ENCODE measurements around the gene SNED1. TPM values are rescaled to one million over a fixed set of nuclear protein-coding genes. Genes with fewer than 3 reads are reported as not detected.

SNED1 gene
- total RNA-seq, 4 donors from 2014 or later = 18.0 to 52.2 (median 32.5) TPM

- ATAC-seq (ENCODE audit: low FRiP score) (no peak), DNase-seq (ENCODE audit: low spot score) (no peak)
- TF ChIP-seq, protein P1, sequence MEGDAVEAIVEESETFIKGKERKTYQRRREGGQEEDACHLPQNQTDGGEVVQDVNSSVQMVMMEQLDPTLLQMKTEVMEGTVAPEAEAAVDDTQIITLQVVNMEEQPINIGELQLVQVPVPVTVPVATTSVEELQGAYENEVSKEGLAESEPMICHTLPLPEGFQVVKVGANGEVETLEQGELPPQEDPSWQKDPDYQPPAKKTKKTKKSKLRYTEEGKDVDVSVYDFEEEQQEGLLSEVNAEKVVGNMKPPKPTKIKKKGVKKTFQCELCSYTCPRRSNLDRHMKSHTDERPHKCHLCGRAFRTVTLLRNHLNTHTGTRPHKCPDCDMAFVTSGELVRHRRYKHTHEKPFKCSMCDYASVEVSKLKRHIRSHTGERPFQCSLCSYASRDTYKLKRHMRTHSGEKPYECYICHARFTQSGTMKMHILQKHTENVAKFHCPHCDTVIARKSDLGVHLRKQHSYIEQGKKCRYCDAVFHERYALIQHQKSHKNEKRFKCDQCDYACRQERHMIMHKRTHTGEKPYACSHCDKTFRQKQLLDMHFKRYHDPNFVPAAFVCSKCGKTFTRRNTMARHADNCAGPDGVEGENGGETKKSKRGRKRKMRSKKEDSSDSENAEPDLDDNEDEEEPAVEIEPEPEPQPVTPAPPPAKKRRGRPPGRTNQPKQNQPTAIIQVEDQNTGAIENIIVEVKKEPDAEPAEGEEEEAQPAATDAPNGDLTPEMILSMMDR (IDR thresholded peaks at IDR 0.05) = no peak
Measured at GRCh38 chr2:240957656-240958365, 40.6 kb upstream of the SNED1 start.

GRCh38 chr2:240958366-240959213, 39.8 kb upstream of the SNED1 start:
- ATAC-seq (ENCODE audit: low FRiP score) (no peak), DNase-seq (ENCODE audit: low spot score) (no peak)
- TF ChIP-seq, protein P1 (IDR thresholded peaks at IDR 0.05) = no peak

DNA sequence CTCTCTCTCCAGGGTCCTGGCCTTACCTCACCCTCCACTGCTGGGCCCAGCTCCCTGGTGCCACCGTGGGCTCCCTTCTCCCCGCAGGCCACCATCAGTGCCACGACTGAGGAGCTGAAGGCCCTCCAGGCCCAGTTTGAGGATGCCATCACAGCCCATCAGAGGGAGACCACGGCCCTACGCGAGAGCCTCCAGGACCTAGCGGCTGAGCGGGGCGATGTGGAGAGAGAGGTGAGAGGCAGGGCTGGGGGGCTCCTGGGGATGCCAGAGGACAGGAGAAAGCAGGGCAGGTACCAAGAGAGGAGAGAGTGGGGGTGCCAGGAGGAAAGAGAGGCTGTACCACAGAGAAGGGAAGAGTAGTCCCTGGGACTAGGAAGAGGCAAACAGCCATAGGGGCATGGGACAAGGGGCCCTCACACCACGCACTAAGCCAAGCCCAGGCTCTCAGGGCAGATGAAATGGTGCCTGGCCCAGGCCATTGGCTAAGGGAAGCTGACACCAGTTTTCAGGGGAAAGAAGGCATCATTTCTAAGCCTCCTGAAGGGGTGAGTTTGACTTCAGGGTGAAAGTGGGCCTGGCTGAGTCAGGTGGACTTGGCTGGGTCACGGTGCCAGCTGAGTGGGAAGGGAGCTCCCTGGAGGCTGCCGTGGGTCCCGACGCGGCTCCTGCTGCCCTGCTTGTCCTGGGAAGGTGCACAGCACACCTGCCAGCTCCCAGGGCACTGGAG, 39.0 kb upstream of the SNED1 start:
- ATAC-seq (ENCODE audit: low FRiP score) = no peak
- DNase-seq (ENCODE audit: low spot score) = no peak
- TF ChIP-seq, protein P1 (IDR thresholded peaks at IDR 0.05) = no peak

DNA sequence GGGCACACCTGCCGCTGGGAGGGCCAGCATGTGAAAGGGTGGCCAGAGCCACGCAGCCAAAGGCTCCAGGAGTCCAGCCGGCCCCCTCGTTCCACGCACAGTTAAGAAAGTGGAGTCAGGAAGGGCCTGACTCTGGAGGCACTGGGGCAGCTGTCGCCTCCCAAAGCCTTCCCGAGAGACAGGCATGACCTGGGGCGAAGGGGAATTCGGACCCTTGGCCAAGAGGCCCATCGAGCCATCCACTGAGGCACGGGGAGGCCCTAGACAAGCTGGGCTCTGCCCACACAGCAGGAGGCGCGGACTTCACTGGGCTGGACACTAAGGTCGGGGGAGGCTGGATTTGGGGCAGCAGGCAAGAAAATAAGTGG, 38.5 kb upstream of the SNED1 start:
- no peak for DNase-seq (ENCODE audit: low spot score)
- no peak for ATAC-seq (ENCODE audit: low FRiP score)
- TF ChIP-seq, protein P1 (IDR thresholded peaks at IDR 0.05) = no peak

GRCh38 chr2:240960309-240960970, 38.0 kb upstream of the SNED1 start:
- no peak for DNase-seq (ENCODE audit: low spot score)
- ATAC-seq (ENCODE audit: low FRiP score) = no peak
- TF ChIP-seq, protein P1 (IDR thresholded peaks at IDR 0.05) = no peak

- no peak for DNase-seq (ENCODE audit: low spot score)
- ATAC-seq (ENCODE audit: low FRiP score) = no peak
- TF ChIP-seq, protein P1 (IDR thresholded peaks at IDR 0.05) = no peak
Measured at GRCh38 chr2:240960971-240961876, 37.2 kb upstream of the SNED1 start.
